Measurements from ENCODE around the gene TBC1D24. TPM values are rescaled to one million over a fixed set of nuclear protein-coding genes. Genes with fewer than 3 reads are reported as not detected.

Gene TBC1D24
- polyA plus RNA-seq, 1 of the 3 experiments (the other 2 are of a cell fraction), result 6.7 TPM

DNA sequence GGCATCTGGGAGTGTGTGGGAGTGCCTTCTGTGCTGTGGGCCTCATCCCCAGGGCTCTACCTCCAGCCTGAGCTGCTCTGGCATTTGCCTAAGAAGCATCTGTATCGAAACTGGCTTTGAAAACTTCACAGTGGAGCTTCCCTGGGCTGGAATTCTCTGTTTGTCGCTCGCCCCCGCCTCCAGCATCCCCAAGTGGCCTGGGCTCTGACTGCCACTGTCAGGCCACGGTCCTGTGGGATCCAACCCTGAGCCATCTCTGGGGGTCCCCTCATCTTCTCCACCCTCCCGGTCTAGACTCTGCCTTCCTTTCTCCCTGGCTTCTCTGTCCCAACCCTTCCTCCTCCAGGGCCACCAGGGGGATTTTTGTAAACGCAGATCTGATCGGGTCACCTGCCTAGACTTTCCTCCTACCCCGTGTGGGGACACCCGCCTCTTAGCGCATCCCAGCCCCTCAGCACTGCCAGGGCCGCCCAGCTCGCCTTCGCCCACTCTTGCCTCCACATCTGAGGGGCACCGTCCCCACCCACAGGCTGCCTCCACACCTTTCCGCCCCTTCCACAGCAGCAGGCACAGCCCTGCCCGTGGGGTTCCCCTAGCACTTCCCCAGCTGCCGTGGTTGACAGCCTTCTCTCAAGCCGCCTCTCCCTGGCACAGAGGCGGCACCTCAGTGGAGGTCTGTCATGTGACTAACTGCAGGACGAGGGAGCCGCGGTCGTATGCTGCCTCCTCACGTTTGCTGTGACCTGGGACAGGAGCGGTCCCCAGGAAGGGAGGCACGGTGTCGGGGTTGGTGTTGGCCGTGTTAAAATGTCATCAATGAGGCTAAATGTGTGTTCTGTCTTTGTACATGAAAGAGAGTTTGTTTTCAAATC, 12.0 kb downstream of the TBC1D24 start:
- Histone ChIP-seq H2AFZ (ENCODE audit: low read depth) (no peak overlapping the region), H3K79me2 (ENCODE audit: insufficient read depth) (no peaks in the 10 kb centered on the region), H3K9me3 (no peaks in the 10 kb centered on the region), H3K36me3 (replicated peaks in 1 of 2; ENCODE audit: control insufficient read depth in 1 of 2, insufficient read depth in 2 of 2, low read length in 1 of 2) (no peaks in the 10 kb centered on the region), H3F3A (replicated peaks; ENCODE audit: insufficient read depth) (no peaks in the 10 kb centered on the region), H3K27me3 (ENCODE audit: insufficient read depth) (no peaks in the 10 kb centered on the region), H3K9ac (no peak overlapping the region), H3K4me2 (no peak overlapping the region), H3K4me1 (ENCODE audit: control insufficient read depth in 1 of 2, insufficient read depth in 2 of 2, low read depth in 1 of 2, low read length in 1 of 2) (peaks cover 3 to 41% of the 10 kb centered on the region in 2 experiments; a peak in 3 of 4 replicates), H3K4me3 (ENCODE audit: low read depth in 2 of 2, low read length in 1 of 2) (no peak overlapping the region), H4K20me1 (ENCODE audit: insufficient read depth) (no peaks in the 10 kb centered on the region), H3K9me2 (no peaks in the 10 kb centered on the region), H3K27ac (ENCODE audit: low read depth in 2 of 2, low read length in 1 of 2) (no peak overlapping the region)
- no peak for DNase-seq
- ChIA-PET POLR2A (interaction anchor here (1.2 kb wide), 1 partner anchor 16 kb away, joined by 3 read pairs; no protein-coding TSS in a partner anchor), CTCF (interaction anchor here (1.2 to 12.7 kb wide), 4 partner anchors 12 to 23 kb away, joined by 3 to 95 read pairs (median 6); partner anchors contain the start of gene TBC1D24)
- WGBS (ENCODE audit: low lambda C conversion rate), result 89% methylated on average over 28 of the region's 29 CpGs
- TF ChIP-seq YY1 (IDR thresholded peaks at IDR 0.05; ENCODE audit: low read depth) (no peak), FOXM1 (IDR thresholded peaks at IDR 0.05; ENCODE audit: low read depth) (no peak), TCF12 (IDR thresholded peaks at IDR 0.05) (no peak), MXI1 (IDR thresholded peaks at IDR 0.05; ENCODE audit: low read depth, low read length) (no peak), RAD21 (IDR thresholded peaks at IDR 0.05; ENCODE audit: low read length) (no peak), NFIC (IDR thresholded peaks at IDR 0.05; ENCODE audit: borderline replicate concordance) (no peak), RFX5 (IDR thresholded peaks at IDR 0.05; ENCODE audit: low read length) (no peak)
- TF ChIP-seq, protein P1, sequence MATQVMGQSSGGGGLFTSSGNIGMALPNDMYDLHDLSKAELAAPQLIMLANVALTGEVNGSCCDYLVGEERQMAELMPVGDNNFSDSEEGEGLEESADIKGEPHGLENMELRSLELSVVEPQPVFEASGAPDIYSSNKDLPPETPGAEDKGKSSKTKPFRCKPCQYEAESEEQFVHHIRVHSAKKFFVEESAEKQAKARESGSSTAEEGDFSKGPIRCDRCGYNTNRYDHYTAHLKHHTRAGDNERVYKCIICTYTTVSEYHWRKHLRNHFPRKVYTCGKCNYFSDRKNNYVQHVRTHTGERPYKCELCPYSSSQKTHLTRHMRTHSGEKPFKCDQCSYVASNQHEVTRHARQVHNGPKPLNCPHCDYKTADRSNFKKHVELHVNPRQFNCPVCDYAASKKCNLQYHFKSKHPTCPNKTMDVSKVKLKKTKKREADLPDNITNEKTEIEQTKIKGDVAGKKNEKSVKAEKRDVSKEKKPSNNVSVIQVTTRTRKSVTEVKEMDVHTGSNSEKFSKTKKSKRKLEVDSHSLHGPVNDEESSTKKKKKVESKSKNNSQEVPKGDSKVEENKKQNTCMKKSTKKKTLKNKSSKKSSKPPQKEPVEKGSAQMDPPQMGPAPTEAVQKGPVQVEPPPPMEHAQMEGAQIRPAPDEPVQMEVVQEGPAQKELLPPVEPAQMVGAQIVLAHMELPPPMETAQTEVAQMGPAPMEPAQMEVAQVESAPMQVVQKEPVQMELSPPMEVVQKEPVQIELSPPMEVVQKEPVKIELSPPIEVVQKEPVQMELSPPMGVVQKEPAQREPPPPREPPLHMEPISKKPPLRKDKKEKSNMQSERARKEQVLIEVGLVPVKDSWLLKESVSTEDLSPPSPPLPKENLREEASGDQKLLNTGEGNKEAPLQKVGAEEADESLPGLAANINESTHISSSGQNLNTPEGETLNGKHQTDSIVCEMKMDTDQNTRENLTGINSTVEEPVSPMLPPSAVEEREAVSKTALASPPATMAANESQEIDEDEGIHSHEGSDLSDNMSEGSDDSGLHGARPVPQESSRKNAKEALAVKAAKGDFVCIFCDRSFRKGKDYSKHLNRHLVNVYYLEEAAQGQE (IDR thresholded peaks at IDR 0.05; ENCODE audit: low read depth, low read length), result no peak
- TF ChIP-seq, protein P2, sequence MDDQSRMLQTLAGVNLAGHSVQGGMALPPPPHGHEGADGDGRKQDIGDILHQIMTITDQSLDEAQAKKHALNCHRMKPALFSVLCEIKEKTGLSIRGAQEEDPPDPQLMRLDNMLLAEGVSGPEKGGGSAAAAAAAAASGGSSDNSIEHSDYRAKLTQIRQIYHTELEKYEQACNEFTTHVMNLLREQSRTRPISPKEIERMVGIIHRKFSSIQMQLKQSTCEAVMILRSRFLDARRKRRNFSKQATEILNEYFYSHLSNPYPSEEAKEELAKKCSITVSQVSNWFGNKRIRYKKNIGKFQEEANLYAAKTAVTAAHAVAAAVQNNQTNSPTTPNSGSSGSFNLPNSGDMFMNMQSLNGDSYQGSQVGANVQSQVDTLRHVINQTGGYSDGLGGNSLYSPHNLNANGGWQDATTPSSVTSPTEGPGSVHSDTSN (IDR thresholded peaks at IDR 0.05), result no peak
- TF ChIP-seq, protein P3, sequence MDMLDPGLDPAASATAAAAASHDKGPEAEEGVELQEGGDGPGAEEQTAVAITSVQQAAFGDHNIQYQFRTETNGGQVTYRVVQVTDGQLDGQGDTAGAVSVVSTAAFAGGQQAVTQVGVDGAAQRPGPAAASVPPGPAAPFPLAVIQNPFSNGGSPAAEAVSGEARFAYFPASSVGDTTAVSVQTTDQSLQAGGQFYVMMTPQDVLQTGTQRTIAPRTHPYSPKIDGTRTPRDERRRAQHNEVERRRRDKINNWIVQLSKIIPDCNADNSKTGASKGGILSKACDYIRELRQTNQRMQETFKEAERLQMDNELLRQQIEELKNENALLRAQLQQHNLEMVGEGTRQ (IDR thresholded peaks at IDR 0.05; ENCODE audit: borderline replicate concordance, low read depth, low read length), result no peak
